Dermis blood vessel endothelial cell (primary cell): ENCODE data around the gene KIFC1. TPM values are rescaled to one million over a fixed set of nuclear protein-coding genes. Genes with fewer than 3 reads are reported as not detected.
"Not testable (repeated sequence)": the region's sequence is repeated elsewhere in the genome, so short reads cannot be mapped to it uniquely, and the experiment has no call there.

ENCODE experiments used
- DNase-seq: peaks from one replicate; pipeline ENCODE4 v3.0.0; 2010
- total RNA-seq: library from RNA; depleted of rRNA; stranded (reverse); fragments of >200 nt; gene quantifications from 2 replicates; pipeline ENCODE4 v1.2.3, GENCODE V29; 2014

Gene KIFC1
- 12.4 and 34.3 TPM in 2 replicates for total RNA-seq

- DNase-seq = peak; percentile 100
Measured at GRCh38 chr6:33391278-33391921, at the start of gene KIFC1. Gene KIFC1, plus strand, starts transcription at chr6:33391823. Its CDS starts 163 bp downstream, at chr6:33391986.

GRCh38 chr6:33343606-33343952, 48.0 kb upstream of the KIFC1 start:
- DNase-seq = not testable (repeated sequence)

DNA sequence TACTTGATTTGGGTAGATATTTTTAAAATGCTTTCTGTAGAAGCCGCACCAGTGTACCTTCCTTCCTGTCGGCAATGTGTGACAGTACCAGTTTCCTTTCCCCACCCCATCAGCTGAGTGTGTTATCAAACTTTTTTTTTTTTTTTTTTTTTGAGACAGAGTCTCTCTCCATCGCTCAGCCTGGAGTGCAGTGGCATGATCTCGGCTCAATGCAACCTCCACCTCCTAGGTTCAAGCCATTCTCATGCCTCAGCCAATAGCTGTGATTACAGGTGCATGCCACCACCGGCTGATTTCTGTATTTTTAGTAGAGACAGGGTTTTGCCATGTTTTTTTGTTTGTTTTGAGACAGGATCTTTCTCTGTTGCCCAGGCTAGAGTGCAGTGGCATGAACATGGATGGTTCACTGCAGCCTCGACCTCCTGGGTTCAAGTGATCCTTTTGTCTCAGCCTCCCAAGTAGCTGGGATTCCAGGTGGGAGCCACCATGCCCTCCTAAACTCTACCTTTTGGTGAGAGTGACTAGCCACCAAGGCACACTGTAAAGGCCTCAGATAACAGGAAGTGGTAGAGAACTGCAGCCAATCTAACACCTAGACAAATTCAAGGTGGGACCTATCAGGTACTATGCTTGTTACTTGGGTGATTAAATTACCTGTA, 47.5 kb upstream of the KIFC1 start:
- DNase-seq = no peak

GRCh38 chr6:33344701-33345697, 46.6 kb upstream of the KIFC1 start:
- peak; percentile 86 for DNase-seq

DNA sequence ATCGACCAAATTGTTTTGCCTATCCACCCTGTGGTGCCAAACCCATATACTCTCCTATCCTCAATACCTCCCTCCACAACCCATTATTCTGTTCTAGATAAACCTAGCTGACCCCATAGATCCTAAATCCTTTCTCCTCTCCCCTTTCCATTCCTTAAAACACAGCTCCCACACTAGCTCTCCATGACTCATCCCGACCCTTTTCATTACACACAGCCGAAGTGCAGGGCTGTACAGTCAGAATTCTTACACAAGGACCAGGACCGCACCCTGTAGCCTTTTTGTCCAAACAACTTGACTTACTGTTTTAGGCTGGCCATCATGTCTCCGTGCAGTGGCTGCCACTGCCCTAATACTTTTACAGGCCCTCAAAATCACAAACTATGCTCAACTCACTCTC, 44.7 kb upstream of the KIFC1 start:
- not testable (repeated sequence) for DNase-seq

GRCh38 chr6:33347816-33348215, 43.8 kb upstream of the KIFC1 start:
- no peak for DNase-seq

GRCh38 chr6:33355860-33356259, 35.8 kb upstream of the KIFC1 start:
- DNase-seq = not testable (repeated sequence)

DNA sequence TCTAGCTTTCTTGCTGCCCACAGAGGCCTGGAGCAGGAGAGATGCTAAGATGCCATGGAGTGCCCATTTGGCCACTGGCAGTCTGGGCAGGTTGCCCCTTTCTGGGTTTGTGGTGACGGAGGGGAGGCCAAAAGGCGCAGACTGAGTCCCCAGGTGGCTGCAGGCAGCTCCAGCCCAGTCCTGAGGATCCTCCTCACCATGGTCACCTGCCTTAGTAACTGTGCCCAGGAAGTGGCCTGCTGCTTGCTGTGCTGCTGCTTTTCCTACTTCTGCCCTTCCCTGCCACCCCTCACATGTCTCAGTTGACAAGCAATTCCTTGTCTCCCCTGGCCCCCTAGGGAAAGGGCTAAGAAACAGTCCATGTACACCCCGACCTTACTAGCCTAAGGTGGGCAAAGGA, 35.3 kb upstream of the KIFC1 start:
- DNase-seq = no peak

GRCh38 chr6:33357160-33357871, 34.3 kb upstream of the KIFC1 start:
- DNase-seq = not testable (repeated sequence)

GRCh38 chr6:33359331-33359730, 32.3 kb upstream of the KIFC1 start:
- DNase-seq = no peak

GRCh38 chr6:33363486-33363885, 28.1 kb upstream of the KIFC1 start:
- DNase-seq = not testable (repeated sequence)

DNA sequence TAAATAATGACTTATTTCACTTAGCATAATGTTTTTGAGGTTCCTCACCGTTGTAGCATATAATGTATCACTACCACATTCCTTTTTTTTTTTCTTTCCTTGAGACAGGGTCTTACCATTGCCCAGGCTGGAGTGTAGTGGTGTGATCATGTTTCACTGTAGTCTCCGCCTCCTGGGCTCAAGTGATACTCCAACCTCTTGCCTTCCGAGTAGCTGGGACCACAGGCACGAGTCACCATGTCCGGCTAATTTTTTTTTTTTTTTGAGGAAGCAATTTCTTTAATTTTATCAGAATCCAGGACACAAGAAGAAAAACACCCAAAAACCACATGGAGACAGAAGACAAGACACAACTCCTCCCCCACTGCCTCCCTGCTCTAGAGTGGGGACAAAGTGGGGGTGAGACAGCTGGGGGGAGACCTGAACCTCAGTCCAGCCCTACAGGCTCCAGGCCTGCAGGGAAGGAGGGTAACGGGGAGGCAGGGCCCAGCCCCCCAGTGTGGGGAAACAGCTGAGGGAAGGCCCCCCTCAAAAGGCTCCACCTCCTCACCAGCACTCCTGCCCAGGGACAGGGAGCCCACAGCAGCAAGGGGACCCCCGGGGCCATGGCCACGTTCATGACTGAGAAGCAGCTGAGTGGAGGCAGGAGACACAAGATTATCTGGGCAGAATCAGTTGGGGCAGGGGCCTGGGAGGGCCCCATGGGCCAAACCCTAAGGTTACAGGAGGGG, 27.0 kb upstream of the KIFC1 start:
- peak; percentile 4 for DNase-seq

GRCh38 chr6:33365206-33365971, 26.2 kb upstream of the KIFC1 start:
- DNase-seq = not testable (repeated sequence)

DNA sequence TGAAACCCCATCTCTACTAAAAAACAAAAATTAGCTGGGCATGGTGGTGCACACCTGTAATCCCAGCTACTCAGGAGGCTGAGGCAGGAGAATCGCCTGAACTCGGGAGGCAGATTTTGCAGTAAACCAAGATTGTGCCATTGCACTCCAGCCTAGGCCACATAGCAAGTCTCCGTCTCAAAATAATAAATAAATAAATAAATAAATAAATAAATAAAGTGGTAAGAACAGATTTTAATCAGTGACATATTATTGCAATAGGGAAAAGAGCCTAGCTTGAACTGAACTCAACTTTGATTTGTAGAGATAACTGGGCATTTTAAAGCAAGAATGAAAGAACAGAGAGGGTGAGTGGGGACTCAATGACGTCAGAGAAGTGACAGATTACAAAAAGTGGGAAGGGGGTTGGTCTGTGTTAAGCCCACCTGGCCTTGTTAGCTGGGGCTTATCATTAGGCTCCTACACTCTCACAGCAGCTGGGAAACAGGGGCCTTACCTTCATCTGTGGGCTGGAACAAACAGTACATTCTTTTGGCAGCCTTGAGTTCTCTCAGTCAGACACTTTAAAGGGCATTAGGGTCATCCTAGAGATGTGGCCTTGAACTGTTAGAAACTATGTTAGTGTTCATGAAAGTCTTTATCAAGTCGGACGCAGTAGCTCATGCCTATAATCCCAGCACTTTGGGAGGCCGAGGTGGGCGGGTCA, 24.5 kb upstream of the KIFC1 start:
- DNase-seq = no peak

- not testable (repeated sequence) for DNase-seq
Measured at GRCh38 chr6:33367715-33368025, 24.0 kb upstream of the KIFC1 start.

DNA sequence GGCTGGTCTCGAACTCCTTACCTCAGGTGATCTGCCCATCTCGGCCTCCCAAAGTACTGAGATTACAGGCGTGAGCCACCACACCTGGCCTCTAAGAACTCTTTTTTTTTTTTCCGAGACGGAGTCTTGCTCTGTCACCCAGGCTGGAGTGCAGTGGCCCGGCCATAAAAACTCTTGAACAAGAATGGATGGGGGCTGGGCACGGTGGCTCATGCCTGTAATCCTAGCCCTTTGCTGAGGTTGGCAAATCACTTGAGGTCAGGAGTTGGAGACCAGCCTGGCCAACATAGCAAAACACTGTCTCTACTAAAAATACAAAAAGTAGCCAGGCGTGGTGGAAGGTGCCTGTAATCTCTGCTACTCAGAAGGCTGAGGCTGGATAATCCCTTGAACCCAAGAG, 19.7 kb upstream of the KIFC1 start:
- not testable (repeated sequence) for DNase-seq

DNA sequence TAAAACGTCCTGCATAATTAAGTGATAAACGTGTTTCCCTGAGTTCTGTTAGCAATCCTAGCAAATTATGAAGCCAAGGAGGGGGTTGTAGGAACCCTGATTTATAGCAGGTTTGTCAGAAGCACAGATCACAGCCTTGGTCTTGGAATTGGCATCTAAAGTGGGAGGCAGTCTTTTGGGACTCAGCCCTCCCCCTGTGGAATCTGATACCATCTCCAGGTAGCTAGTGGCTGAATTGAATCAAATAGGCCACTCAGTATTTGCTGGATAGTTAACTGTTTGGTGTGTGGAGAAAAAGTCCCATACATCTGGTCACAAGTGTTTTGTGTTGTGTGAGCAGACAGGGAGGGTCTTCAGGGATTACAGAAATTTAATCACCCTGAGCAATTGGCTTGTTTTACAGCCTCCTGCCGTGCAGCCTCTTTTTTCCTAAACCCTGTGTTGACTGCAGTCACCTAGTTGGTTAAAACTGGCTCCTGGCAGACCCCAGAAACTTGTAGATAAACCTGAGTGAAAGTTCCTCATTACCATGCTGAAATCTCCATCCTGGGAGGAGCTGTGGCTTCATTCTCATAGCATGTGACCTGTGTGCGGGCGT, 19.0 kb upstream of the KIFC1 start:
- DNase-seq = no peak

- no peak for DNase-seq
Measured at GRCh38 chr6:33373960-33374910, 17.4 kb upstream of the KIFC1 start.

- DNase-seq = peak; percentile 42
Measured at GRCh38 chr6:33375143-33375671, 16.4 kb upstream of the KIFC1 start.
